IMR-90 (cell line): ENCODE measurements around the gene LAG3. TPM values are rescaled to one million over a fixed set of nuclear protein-coding genes. Genes with fewer than 3 reads are reported as not detected.

ENCODE experiments used
- ATAC-seq: fragments of 200-7000 bp; cut with Tn5 transposase; 2 replicates; pipeline ENCODE4 v1.9.1; 2020; ENCODE audit warnings: low read depth, mild to moderate bottlenecking, moderate library complexity
- BruUV-seq: library from RNA; stranded (reverse); fragments of 400-500 nt; replicated peaks from 2 replicates; lab custom pipeline; 2021; lab: Mats Ljungman, UMichigan
- CTCF ChIA-PET: fragments of 300-600 bp; formaldehyde crosslinking; extraction: SDS; loops from one replicate; lab custom pipeline; 2021; ENCODE audit warnings: antibody characterized with exemption; lab: Yijun Ruan, JAX
- POLR2A ChIA-PET: fragments of 300-600 bp; sonication (Branson Sonifier 250); formaldehyde crosslinking; loops from one replicate; lab custom pipeline; 2022; ENCODE audit warnings: antibody characterized with exemption; ENCODE audit not compliant: unreplicated experiment; lab: Charles Lee
- DNase-seq: peaks from one replicate; pipeline ENCODE4 v3.0.0; 2013
- H2AFZ ChIP-seq: replicated peaks from 2 replicates; pipeline ENCODE3; 2013; ENCODE audit warnings: low read length, mild to moderate bottlenecking; ENCODE audit not compliant: poor library complexity
- H2AK5ac ChIP-seq: 2 replicates; pipeline ENCODE4 v1.6.1; 2013; ENCODE audit warnings: low read depth, low read length, inconsistent platforms
- H2AK9ac ChIP-seq: replicated peaks from 2 replicates; pipeline ENCODE3; 2013; ENCODE audit warnings: mild to moderate bottlenecking, low read depth, low read length, moderate library complexity; ENCODE audit not compliant: poor library complexity
- H2BK120ac ChIP-seq: 2 replicates; pipeline ENCODE4 v1.6.1; 2013; ENCODE audit warnings: low read depth, low read length, inconsistent platforms
- H2BK15ac ChIP-seq: 3 replicates; pipeline ENCODE4 v1.6.1; 2013; ENCODE audit warnings: low read depth, low read length, inconsistent platforms
- H2BK20ac ChIP-seq: 2 replicates; pipeline ENCODE4 v1.6.1; 2013; ENCODE audit warnings: low read depth, mild to moderate bottlenecking, inconsistent platforms, low read length, moderate library complexity
- H2BK5ac ChIP-seq: 2 replicates; pipeline ENCODE4 v1.6.1; 2013; ENCODE audit warnings: mild to moderate bottlenecking, low read depth, low read length, inconsistent platforms; ENCODE audit not compliant: poor library complexity, severe bottlenecking
- H3K14ac ChIP-seq: replicated peaks from 2 replicates; pipeline ENCODE4 v1.6.1; 2013; ENCODE audit warnings: low read depth, low read length, inconsistent platforms
- H3K18ac ChIP-seq: 2 replicates; pipeline ENCODE4 v1.6.1; 2013; ENCODE audit warnings: low read depth, low read length, control low read depth
- H3K23ac ChIP-seq: 2 replicates; pipeline ENCODE4 v1.6.1; 2013; ENCODE audit warnings: low read depth, low read length, inconsistent platforms
- H3K27ac ChIP-seq: 2 replicates; pipeline ENCODE4 v1.5.1; 2013; ENCODE audit warnings: mild to moderate bottlenecking, control low read depth, low read length; ENCODE audit not compliant: insufficient read depth
- H3K27me3 ChIP-seq: 2 replicates; pipeline ENCODE4 v1.6.1; 2013; ENCODE audit warnings: low read length; ENCODE audit not compliant: control insufficient read depth, insufficient read depth
- H3K36me3 ChIP-seq: 2 replicates; pipeline ENCODE4 v1.6.1; 2013; ENCODE audit warnings: low read length, mixed read lengths; ENCODE audit not compliant: control insufficient read depth, insufficient read depth
- H3K4ac ChIP-seq: 2 replicates; pipeline ENCODE4 v1.6.1; 2013; ENCODE audit warnings: low read depth, low read length, inconsistent platforms
- H3K4me1 ChIP-seq: 2 replicates; pipeline ENCODE4 v1.6.1; 2013; ENCODE audit warnings: low read length, mixed read lengths; ENCODE audit not compliant: control insufficient read depth, insufficient read depth
- H3K4me2 ChIP-seq: 2 replicates; pipeline ENCODE4 v1.6.1; 2013; ENCODE audit warnings: low read depth, mild to moderate bottlenecking, control low read depth, low read length, moderate library complexity
- H3K4me3 ChIP-seq: 2 replicates; pipeline ENCODE4 v1.5.1; 2013; ENCODE audit warnings: low read depth, mild to moderate bottlenecking, control low read depth, low read length, moderate library complexity; ENCODE audit not compliant: insufficient read depth
- H3K56ac ChIP-seq: 2 replicates; pipeline ENCODE4 v1.6.1; 2013; ENCODE audit warnings: low read length, inconsistent platforms; ENCODE audit not compliant: insufficient read depth; ENCODE audit errors: extremely low read depth
- H3K79me1 ChIP-seq, 2 experiments: 2 replicates each; pipeline ENCODE4 v1.6.1; 2013; ENCODE audit warnings: low read length in 2 of 2, inconsistent platforms in 1 of 2, low read depth in 1 of 2
- H3K9ac ChIP-seq: 2 replicates; pipeline ENCODE4 v1.6.1; 2013; ENCODE audit warnings: low read depth, low read length, control low read depth
- H3K9me1 ChIP-seq: 2 replicates; pipeline ENCODE4 v1.6.1; 2013; ENCODE audit warnings: low read length, inconsistent platforms; ENCODE audit not compliant: insufficient read depth
- H3K9me3 ChIP-seq: 2 replicates; pipeline ENCODE4 v1.6.1; 2013; ENCODE audit warnings: low read length; ENCODE audit not compliant: control insufficient read depth, insufficient read depth
- H4K20me1 ChIP-seq: 2 replicates; pipeline ENCODE4 v1.6.1; 2013; ENCODE audit warnings: low read length, inconsistent platforms; ENCODE audit not compliant: insufficient read depth
- H4K5ac ChIP-seq: 2 replicates; pipeline ENCODE4 v1.6.1; 2013; ENCODE audit warnings: mild to moderate bottlenecking, low read depth, low read length, control low read depth
- H4K8ac ChIP-seq, 2 experiments: 2 replicates each; pipeline ENCODE4 v1.6.1; 2013; ENCODE audit warnings: low read depth in 2 of 2, low read length in 2 of 2, control low read depth in 1 of 2, inconsistent platforms in 1 of 2
- H4K91ac ChIP-seq: 2 replicates; pipeline ENCODE4 v1.6.1; 2013; ENCODE audit warnings: low read depth, low read length, inconsistent platforms; ENCODE audit not compliant: insufficient read depth
- BHLHE40 ChIP-seq: fragments of 150-350 bp; IDR thresholded peaks from 2 replicates; pipeline ENCODE4 v1.6.1; 2016; ENCODE audit warnings: mild to moderate bottlenecking, low read depth, low read length
- CEBPB ChIP-seq: IDR thresholded peaks from 2 replicates; pipeline ENCODE4 v1.6.1; 2012; ENCODE audit warnings: low read depth, low read length, improper control_type of control experiment
- CHD1 ChIP-seq: IDR thresholded peaks from 2 replicates; pipeline ENCODE4 v1.6.1; 2012; ENCODE audit warnings: low read depth, low read length, improper control_type of control experiment
- FOS ChIP-seq: fragments of 150-350 bp; IDR thresholded peaks from 2 replicates; pipeline ENCODE4 v1.6.1; 2016; ENCODE audit warnings: low read depth, low read length
- MAFK ChIP-seq: IDR thresholded peaks from 2 replicates; pipeline ENCODE4 v1.6.1; 2012; ENCODE audit warnings: low read depth, low read length, improper control_type of control experiment
- MAZ ChIP-seq: IDR thresholded peaks from 2 replicates; pipeline ENCODE4 v1.6.1; 2012; ENCODE audit warnings: low read depth, mild to moderate bottlenecking, low read length, improper control_type of control experiment, moderate library complexity, borderline replicate concordance
- MXI1 ChIP-seq: IDR thresholded peaks from 2 replicates; pipeline ENCODE4 v1.6.1; 2012; ENCODE audit warnings: low read depth, mild to moderate bottlenecking, low read length, moderate library complexity, borderline replicate concordance
- NFE2L2 ChIP-seq: fragments of 150-350 bp; IDR thresholded peaks from 2 replicates; pipeline ENCODE4 v1.6.1; 2016; ENCODE audit warnings: low read depth, mild to moderate bottlenecking, low read length
- POLR2A ChIP-seq: IDR thresholded peaks from 2 replicates; pipeline ENCODE4 v1.6.1; 2012; ENCODE audit warnings: mild to moderate bottlenecking, low read depth, low read length
- RAD21 ChIP-seq: IDR thresholded peaks from 2 replicates; pipeline ENCODE4 v1.6.1; 2012; ENCODE audit warnings: low read length, improper control_type of control experiment
- RCOR1 ChIP-seq: IDR thresholded peaks from 2 replicates; pipeline ENCODE4 v1.6.1; 2012; ENCODE audit warnings: mild to moderate bottlenecking, low read length, improper control_type of control experiment; ENCODE audit not compliant: insufficient replicate concordance
- RFX5 ChIP-seq: IDR thresholded peaks from 2 replicates; pipeline ENCODE4 v1.8.0; 2012; ENCODE audit warnings: low read depth, mild to moderate bottlenecking, low read length, moderate library complexity
- SMC3 ChIP-seq: fragments of 150-350 bp; IDR thresholded peaks from 2 replicates; pipeline ENCODE4 v1.6.1; 2016; ENCODE audit warnings: low read depth, mild to moderate bottlenecking, antibody characterized with exemption, low read length, moderate library complexity
- WGBS, 2 experiments: methylation state at CpG; one replicate each; pipeline versions ENCODE4 v1.1.5 to v1.1.7; 2013; ENCODE audit warnings: missing lambda C conversion rate in 2 of 2; ENCODE audit not compliant: insufficient read length in 1 of 2; ENCODE audit errors: extremely low coverage in 2 of 2; 5-methylcytosine and 5-hydroxymethylcytosine counted together
- dilution Hi-C: fragments of 300-500 bp; cut with HindIII; formaldehyde crosslinking; loops from one replicate; pipeline ENCODE4 v1.14.3; 2018; ENCODE audit warnings: low sequenced_read_pairs; ENCODE audit not compliant: unreplicated experiment
- in situ Hi-C: fragments of 300-500 bp; cut with MboI; formaldehyde crosslinking; loops from 3 replicates; pipeline ENCODE4 v1.14.3; 2019; ENCODE audit warnings: low sequenced_read_pairs, inconsistent platforms, mixed read lengths
- intact Hi-C: fragments of 100-400 bp; cut with micrococcal nuclease; formaldehyde crosslinking; loops from 2 replicates; pipeline ENCODE4 v1.10.0; 2022
- polyA plus RNA-seq, 3 experiments: library from polyadenylated mRNA; depleted of rRNA; stranded (reverse); fragments of >200 nt; gene quantifications; 2 replicates each; pipeline ENCODE4 v1.2.3, GENCODE V29; 2012; ENCODE audit warnings: low replicate concordance in 1 of 3
- total RNA-seq: library from RNA; depleted of rRNA; stranded (reverse); fragments of >200 nt; gene quantifications from 2 replicates; pipeline ENCODE4 v1.2.3, GENCODE V29; 2012
- TF ChIP-seq, protein P1 (sequence below): fragments of 150-350 bp; IDR thresholded peaks from 2 replicates; pipeline ENCODE4 v1.6.1; 2017; ENCODE audit warnings: mild to moderate bottlenecking, antibody characterized with exemption, low read length, low read depth
- TF ChIP-seq, protein P2 (sequence below): conservative IDR thresholded peaks from 2 replicates; pipeline ENCODE4 v1.5.1; 2012; ENCODE audit warnings: mild to moderate bottlenecking, low read depth, low read length, improper control_type of control experiment
- TF ChIP-seq, protein P3 (sequence below): fragments of 150-350 bp; IDR thresholded peaks from 2 replicates; pipeline ENCODE4 v1.6.1; 2016; ENCODE audit warnings: low read depth, mild to moderate bottlenecking, low read length, moderate library complexity, borderline replicate concordance

The LAG3 gene
- total and polyA plus RNA-seq, 2 of the 4 experiments (the other 2 are of a cell fraction) = 0.41 TPM; not detected in 1

DNA sequence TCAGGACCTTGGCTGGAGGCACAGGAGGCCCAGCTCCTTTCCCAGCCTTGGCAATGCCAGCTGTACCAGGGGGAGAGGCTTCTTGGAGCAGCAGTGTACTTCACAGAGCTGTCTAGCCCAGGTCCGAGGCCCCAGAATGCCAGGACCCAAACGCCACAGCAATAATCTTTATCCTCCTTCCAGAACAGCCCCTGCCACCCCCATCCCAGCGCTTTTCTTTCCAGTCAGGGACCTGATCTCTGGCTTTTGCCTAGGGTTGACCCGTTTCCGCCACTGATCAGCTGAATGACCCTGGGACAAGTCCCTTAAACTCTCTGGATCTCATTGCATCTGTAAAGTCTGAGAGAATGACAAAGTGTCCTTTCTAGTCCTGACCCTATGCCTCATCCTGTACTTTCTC is 5.1 kb downstream of the LAG3 start:
- Histone ChIP-seq H2AK5ac (no peak overlapping the region), H3K4ac (no peak overlapping the region), H3K9me1 (no peaks in the 10 kb centered on the region), H3K18ac (no peak overlapping the region), H3K4me3 (no peak overlapping the region), H4K91ac (no peak overlapping the region), H3K27me3 (no peaks in the 10 kb centered on the region), H2BK20ac (no peak overlapping the region), H3K14ac (no peak overlapping the region), H2AFZ (no peak overlapping the region), H4K5ac (no peak overlapping the region), H3K4me1 (peaks cover 4% of the 10 kb centered on the region; the same call in 1 of the 2 replicates), H3K9me3 (no peaks in the 10 kb centered on the region), H2BK15ac (no peak overlapping the region), H3K79me1 (no peaks in the 10 kb centered on the region), H3K4me2 (no peak overlapping the region), H3K36me3 (no peaks in the 10 kb centered on the region), H3K27ac (no peak overlapping the region), H4K8ac (no peak overlapping the region), H4K20me1 (no peaks in the 10 kb centered on the region), H3K9ac (no peak overlapping the region), H2AK9ac (peak overlapping the region; percentile 45), H3K56ac (no peak overlapping the region), H2BK120ac (no peak overlapping the region), H3K23ac (no peak overlapping the region; the same call in 1 of the 2 replicates), H2BK5ac (no peak overlapping the region)
- no peak for ATAC-seq
- no TSS peak for BruUV-seq
- dilution Hi-C loops = no loop called here
- WGBS, 2 experiments = 92% methylated on average over 2 of the region's 5 CpGs; no CpG with 5 or more reads in 1 of the 2 experiments
- TF ChIP-seq BHLHE40 (no peak), RCOR1 (no peak), MAFK (no peak), NFE2L2 (no peak), RAD21 (no peak), CEBPB (no peak), MXI1 (no peak), CHD1 (no peak), SMC3 (no peak), POLR2A (no peak), RFX5 (no peak), FOS (no peak), MAZ (no peak)
- TF ChIP-seq, protein P1, sequence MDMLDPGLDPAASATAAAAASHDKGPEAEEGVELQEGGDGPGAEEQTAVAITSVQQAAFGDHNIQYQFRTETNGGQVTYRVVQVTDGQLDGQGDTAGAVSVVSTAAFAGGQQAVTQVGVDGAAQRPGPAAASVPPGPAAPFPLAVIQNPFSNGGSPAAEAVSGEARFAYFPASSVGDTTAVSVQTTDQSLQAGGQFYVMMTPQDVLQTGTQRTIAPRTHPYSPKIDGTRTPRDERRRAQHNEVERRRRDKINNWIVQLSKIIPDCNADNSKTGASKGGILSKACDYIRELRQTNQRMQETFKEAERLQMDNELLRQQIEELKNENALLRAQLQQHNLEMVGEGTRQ = no peak
- TF ChIP-seq, protein P2, sequence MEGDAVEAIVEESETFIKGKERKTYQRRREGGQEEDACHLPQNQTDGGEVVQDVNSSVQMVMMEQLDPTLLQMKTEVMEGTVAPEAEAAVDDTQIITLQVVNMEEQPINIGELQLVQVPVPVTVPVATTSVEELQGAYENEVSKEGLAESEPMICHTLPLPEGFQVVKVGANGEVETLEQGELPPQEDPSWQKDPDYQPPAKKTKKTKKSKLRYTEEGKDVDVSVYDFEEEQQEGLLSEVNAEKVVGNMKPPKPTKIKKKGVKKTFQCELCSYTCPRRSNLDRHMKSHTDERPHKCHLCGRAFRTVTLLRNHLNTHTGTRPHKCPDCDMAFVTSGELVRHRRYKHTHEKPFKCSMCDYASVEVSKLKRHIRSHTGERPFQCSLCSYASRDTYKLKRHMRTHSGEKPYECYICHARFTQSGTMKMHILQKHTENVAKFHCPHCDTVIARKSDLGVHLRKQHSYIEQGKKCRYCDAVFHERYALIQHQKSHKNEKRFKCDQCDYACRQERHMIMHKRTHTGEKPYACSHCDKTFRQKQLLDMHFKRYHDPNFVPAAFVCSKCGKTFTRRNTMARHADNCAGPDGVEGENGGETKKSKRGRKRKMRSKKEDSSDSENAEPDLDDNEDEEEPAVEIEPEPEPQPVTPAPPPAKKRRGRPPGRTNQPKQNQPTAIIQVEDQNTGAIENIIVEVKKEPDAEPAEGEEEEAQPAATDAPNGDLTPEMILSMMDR = no peak
- TF ChIP-seq, protein P3, sequence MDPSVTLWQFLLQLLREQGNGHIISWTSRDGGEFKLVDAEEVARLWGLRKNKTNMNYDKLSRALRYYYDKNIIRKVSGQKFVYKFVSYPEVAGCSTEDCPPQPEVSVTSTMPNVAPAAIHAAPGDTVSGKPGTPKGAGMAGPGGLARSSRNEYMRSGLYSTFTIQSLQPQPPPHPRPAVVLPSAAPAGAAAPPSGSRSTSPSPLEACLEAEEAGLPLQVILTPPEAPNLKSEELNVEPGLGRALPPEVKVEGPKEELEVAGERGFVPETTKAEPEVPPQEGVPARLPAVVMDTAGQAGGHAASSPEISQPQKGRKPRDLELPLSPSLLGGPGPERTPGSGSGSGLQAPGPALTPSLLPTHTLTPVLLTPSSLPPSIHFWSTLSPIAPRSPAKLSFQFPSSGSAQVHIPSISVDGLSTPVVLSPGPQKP = no peak
- ChIA-PET CTCF (interaction anchor here (1.2 to 2.3 kb wide), 2 partner anchors 11 to 24 kb away, joined by 4 to 16 read pairs; partner anchors contain the start of gene MLF2), POLR2A (no interaction called here)
- in situ Hi-C loops = no loop called here
- no peak for DNase-seq
- intact Hi-C loops = no loop called here
